Stimulated activated CD8-positive, alpha-beta memory T cell treated with anti-CD3 and anti-CD28 coated beads, Interleukin-7, amount 100 ng/mL, for 4 hours (primary cell): ENCODE measurements around the gene ATXN1.
A peak's percentile ranks its signal among the peaks of the same experiment; 100 is the strongest.

Experiments used
- DNase-seq, 2 donors: peaks; one replicate each; pipeline ENCODE4 v3.0.0-alpha.2; 2020; ENCODE audit warnings: low read depth in 2 of 2

Gene ATXN1

DNA sequence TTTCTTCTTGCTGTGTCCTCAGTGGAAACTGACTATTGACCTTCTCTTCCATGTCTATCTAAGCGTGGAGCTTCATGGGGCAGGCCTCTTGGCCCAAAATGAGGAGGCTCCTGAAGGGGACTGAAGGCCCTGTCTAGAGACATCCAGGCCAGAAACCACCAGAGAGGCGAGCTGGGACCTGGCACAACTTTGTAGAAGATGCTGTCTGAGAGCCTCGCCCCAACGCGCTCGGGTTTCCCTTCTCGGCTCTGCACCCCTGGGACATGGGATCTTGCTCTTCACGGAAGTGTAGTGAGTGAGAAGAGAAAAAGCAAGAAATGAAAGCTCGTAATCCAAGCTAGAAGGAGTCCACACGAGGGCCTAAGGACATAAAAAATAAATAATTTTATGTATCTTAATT is 426.1 kb downstream of the ATXN1 start:
- no peak for DNase-seq

DNA sequence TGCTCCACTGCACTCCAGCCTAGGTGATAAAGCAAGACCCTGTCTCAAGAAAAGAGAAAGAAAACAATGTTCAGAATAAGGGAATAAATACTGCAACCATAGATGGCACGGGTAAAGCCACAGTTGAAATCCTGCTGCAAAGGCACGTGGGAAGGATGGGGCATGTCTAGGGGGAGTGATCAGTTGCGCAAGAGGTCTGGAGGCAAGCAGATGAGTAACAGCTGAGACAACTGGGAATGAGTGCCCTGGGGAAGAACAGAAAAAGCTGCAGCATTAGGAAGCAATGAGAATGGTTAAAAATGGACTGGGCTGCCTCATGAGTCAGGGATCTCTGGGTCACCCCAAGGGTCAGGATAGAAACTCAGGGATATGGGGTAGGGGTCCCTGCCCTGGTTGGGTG is 426.6 kb downstream of the ATXN1 start:
- DNase-seq = no peak

- no peak for DNase-seq
These were observed 427.7 kb downstream of the ATXN1 start for GRCh38 chr6:16333580-16333979.

- peak; percentile 62 to 80 for DNase-seq
These were observed 429.1 kb downstream of the ATXN1 start for GRCh38 chr6:16332175-16332542.

- DNase-seq = peak; percentile 27 to 50
These were observed 429.7 kb downstream of the ATXN1 start for GRCh38 chr6:16331384-16332174.

- no peak for DNase-seq
These were observed 432.0 kb downstream of the ATXN1 start for GRCh38 chr6:16329233-16329632.

- no peak for DNase-seq
These were observed 433.4 kb downstream of the ATXN1 start for GRCh38 chr6:16327777-16328325.

DNA sequence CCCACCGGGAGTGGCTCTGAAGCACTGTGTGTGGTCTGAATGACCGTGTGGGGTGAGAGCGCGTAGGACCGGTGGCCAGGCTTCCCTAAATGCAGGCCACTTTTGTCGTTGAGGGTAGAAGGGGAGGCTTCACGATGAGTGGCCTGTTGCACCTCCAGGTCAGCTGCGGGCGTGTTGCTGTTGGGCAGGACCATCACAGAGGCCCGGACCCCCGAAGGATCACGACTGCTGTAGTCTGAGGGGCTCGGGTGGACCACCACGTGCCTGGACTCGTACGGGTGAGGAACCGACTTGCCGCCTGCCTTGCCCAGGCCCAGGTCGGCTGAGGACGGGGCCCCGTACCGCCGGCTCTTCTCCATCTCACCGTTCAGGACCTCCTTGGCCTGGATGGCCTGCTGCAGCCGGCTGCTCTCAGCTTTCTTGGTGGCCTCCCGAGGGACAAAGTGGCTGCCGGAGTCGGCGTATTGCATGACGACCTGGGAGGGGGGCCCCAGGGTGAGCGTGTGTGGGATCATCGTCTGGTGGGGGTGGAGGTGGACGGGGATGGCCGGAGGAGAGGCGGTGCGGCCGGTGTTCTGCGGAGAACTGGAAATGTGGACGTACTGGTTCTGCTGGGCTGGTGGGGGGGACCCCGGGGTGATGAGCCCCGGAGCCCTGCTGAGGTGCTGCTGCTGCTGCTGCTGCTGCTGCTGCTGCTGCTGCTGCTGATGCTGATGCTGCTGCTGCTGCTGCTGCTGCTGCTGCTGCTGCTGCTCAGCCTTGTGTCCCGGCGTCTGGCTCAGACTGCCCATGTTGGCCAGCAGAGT is 434.1 kb downstream of the ATXN1 start:
- DNase-seq = no peak

DNA sequence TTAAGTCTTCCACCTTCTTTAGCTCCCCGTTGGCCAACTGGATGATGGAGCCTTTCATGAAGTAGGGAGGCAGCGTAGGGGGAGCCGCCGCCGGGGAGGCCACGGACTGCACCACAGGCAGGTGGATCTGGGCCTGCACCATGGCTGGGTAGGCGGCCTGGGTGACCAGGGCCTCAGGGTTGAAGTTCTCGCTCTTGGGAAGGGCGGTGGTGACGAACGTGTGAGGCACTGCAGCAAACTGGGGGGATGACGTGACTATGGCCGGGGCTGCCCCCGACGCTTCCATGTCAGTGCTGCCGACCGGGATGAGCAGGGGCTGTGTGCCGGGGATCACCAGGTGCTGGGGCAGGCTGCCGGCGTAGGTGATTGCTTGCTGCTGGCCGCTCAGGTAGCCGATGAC is 434.7 kb downstream of the ATXN1 start:
- DNase-seq = no peak

DNA sequence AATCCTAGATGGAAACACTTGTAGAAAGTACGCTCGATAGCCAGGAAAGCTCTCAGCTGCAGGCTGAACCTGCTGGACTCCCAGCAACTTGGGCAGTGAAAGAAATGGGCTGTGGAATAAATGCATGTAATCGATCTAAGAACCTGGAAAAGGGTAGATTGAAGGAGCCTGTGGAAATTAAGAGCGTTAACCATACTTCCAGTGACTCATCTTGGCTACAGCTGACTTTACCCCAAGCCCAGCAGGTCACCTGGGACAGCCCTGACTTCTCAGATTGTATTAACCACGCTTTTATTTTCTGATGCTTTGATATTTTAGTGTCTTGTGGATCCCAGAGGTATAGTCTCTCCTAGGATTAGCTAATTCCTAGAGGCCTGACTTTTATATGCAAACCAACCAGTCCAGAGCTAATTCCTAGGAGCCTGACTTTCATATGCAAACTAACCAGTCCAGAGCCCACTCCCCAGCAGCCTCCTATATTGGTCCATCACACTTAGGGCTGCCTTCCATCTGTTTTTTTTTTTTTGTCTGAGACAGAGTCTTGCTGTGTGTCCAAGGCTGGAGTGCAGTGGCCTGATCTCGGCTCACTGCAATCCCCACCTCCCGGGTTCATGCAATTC is 436.5 kb downstream of the ATXN1 start:
- no peak for DNase-seq

- no peak for DNase-seq
These were observed 437.1 kb downstream of the ATXN1 start for GRCh38 chr6:16324184-16324583.

DNA sequence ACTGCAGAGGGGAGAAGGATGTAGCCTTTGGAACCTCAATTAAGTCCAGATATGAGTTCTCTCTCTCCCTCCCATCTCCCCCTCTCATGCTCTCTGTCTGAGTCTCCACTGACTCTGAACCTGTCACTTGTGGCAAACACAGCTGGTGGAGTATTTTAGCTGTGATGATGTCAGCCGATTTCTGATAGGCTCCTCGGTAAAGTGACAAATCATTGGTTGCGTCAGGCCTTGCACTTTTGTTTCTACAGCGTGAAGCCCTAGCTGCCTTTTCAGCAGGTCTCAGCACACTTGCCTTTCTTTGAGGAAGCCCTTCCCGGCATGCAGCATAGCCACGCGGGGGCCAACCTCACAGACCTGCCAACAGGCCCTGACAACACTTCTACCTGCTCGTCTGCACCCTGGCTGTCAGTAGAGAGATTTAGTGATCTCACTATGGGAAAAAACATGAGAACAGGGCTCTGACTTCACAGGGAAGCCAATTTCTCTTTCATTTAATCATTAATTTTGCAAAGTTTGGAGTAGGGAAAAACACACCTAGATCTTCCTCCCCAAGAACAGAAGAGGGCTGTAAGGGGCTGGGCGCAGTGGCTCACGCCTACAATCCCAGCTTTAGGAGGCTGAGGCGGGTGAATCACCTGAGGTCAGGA is 438.5 kb downstream of the ATXN1 start:
- peak; percentile 66 to 70 for DNase-seq

GRCh38 chr6:16321826-16322225 is 439.4 kb downstream of the ATXN1 start:
- DNase-seq = no peak

- DNase-seq = no peak
These were observed 439.9 kb downstream of the ATXN1 start for GRCh38 chr6:16321341-16321710.

DNA sequence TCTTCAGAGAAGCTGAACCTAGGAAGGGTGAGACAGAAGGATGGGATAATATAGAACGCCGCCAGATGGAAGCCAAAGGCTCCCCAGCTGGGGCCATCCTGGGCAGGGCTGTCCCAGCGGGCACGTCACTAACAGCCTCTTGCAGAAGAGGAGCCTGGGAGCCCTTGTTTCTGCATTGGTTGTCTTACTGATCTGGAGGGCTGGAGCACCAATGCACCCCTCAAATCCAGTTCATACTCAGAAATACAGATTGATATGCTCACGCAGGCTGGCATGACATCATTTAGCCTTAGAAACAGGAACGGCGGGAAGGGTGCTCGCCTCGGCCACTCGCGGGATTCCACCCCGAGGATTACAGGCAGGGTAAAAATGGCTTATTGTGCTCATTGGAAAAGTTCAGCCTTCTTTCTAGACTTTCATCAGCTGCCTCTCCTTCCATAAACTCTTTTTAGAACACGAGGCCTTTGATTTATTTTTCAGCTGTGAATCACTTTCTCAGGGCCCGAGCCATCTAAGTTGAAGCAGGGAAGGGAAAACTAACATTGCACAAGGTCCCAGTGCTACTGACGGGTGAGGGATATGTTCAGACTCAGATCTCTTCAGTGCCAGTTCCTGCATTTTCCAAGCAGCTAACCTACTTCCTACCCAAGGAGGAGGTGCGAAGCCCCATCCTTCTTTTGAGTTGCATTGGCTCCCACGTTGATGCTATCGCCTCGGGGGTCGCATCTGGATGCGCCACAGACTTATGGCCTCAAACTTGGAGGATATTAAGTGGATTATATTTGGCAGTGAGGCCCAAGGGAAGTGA is 440.5 kb downstream of the ATXN1 start:
- DNase-seq = no peak

GRCh38 chr6:16319813-16320532 is 441.3 kb downstream of the ATXN1 start:
- peak; percentile 56 to 62 for DNase-seq

DNA sequence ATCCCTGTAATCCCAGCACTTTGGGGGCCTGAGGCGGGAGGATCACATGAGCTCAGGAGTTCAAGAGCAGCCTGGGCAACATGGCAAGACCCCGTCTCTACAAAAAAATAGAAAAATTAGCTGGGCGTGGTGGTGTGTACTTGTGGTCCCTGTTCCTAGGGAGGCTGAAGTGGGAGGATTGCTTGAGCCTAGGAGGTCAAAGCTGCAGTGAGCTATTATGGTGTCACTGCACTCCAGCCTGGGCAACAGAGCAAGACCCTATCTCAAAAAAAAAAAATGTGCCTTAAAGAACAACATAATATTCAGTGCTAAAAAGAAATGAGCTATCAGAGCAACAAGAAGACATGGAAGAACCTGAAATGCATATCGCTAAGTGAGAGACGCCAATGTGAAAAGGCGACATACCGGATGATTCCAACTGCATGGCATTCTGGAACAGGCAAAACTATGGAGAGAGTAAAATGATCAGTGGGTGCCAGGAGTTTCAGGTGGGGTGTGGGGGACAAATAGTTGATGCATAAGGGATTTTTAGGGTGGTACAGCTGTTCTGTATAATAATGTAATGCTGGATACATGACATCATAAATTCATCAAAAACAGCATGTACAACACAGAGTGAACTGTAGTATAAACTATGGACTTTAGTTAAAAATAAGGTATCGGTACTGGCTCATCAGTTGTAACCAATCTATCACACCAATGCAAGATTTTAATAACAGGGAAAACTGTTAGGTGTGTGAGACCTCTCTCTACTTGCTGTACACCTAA is 442.1 kb downstream of the ATXN1 start:
- no peak for DNase-seq

DNA sequence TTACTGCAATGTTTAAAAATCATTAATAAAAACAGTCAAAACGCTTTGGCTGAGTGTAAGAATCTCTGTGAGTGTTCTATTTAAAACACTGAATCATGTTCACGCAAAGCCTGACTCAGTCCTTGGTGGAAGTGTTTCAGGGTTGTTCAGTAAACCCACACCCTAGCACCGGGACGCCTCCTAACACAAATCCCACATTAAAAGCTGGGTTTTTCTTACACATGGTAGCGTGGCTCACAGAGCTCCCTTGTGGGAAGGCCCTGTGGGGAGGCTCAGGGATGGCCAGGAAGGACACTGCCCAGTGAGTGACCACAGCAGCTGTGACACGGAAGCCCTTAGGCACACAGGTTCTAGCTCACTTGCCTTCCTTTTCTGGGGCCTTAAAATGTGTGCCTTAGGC is 442.7 kb downstream of the ATXN1 start:
- peak; percentile 15 to 27 for DNase-seq

DNA sequence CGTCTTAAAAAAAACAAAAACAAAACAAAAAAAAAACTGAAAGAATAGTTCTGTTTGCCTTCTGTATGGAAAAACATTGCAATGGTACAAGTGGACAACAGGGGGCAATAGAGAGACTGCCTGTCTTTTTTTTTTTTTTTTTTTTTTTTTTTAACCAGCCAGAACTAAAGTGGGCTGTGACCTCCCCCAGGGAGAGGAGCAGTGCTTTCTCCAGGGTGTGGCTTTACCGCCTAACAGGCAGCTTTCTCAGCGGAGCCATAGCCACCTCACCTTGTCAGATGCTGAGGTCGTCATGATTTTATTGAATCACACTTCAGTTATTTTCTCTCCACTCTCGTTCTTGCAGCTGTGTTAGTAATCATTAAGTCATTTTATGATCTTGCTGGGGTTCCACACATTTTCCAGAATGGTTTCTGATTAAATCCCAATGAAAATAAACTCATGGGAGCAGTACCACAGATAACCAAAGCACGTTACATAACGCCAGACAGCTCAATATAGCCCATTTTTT is 444.5 kb downstream of the ATXN1 start:
- peak in 1 of 2 donors; percentile 17 for DNase-seq
